ENCODE data around the gene TRAM2. TPM values are rescaled to one million over a fixed set of nuclear protein-coding genes. Genes with fewer than 3 reads are reported as not detected.

Gene TRAM2
- polyA plus RNA-seq, 1 experiment: 134 TPM

GRCh38 chr6:52584203-52584602 is 7.3 kb upstream of the TRAM2 start:
- H3K36me3 ChIP-seq (ENCODE audit: control insufficient read depth, insufficient read depth, low read length): no peaks in the 10 kb centered on the region
- no peak for DNase-seq (ENCODE audit: low read depth)
- POLR2A ChIA-PET: no interaction called here
- no peak for TF ChIP-seq CTCF (IDR thresholded peaks at IDR 0.05; ENCODE audit: insufficient read depth, low read depth, low read length)
- no peaks in the 10 kb centered on the region for H3K27me3 ChIP-seq (ENCODE audit: control insufficient read depth, insufficient read depth, low read length)
- no peak overlapping the region for H3K4me3 ChIP-seq (ENCODE audit: low read depth, low read length)
- CTCF ChIA-PET: no interaction called here

GRCh38 chr6:52582996-52583395 is 6.1 kb upstream of the TRAM2 start:
- Histone ChIP-seq H3K4me3 (ENCODE audit: low read depth, low read length) (no peak overlapping the region), H3K27me3 (ENCODE audit: control insufficient read depth, insufficient read depth, low read length) (no peaks in the 10 kb centered on the region), H3K36me3 (ENCODE audit: control insufficient read depth, insufficient read depth, low read length) (no peaks in the 10 kb centered on the region)
- no peak for TF ChIP-seq CTCF (IDR thresholded peaks at IDR 0.05; ENCODE audit: insufficient read depth, low read depth, low read length)
- ChIA-PET POLR2A (no interaction called here), CTCF (interaction anchor here (1.3 kb wide), 1 partner anchor 10 kb away, joined by 3 read pairs; no protein-coding TSS in a partner anchor)
- DNase-seq (ENCODE audit: low read depth): no peak

DNA sequence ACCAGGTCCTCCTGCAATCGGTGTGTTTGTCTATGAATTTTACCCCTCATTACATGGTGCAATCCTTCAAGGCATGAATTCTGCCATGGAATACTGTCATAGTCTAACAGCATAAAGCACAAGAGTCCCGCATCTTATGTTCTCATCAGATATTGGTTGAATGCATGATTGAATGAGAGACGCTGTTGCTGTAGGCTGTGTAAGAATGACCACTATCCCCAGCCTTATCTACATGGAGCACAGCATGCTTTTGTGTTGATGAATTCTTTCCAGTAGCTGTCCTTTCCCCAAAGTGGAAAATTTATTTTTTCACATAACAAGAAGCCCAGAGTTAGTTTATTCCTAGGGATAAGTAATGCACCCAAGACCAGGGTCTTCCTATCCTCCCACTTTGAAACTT is 5.6 kb upstream of the TRAM2 start:
- Histone ChIP-seq H3K27me3 (ENCODE audit: control insufficient read depth, insufficient read depth, low read length) (no peaks in the 10 kb centered on the region), H3K36me3 (ENCODE audit: control insufficient read depth, insufficient read depth, low read length) (no peaks in the 10 kb centered on the region), H3K4me3 (ENCODE audit: low read depth, low read length) (no peak overlapping the region)
- no peak for DNase-seq (ENCODE audit: low read depth)
- POLR2A ChIA-PET: no interaction called here
- CTCF ChIA-PET: interaction anchor here (1.3 kb wide), 1 partner anchor 10 kb away, joined by 3 read pairs; no protein-coding TSS in a partner anchor
- no peak for TF ChIP-seq CTCF (IDR thresholded peaks at IDR 0.05; ENCODE audit: insufficient read depth, low read depth, low read length)

DNA sequence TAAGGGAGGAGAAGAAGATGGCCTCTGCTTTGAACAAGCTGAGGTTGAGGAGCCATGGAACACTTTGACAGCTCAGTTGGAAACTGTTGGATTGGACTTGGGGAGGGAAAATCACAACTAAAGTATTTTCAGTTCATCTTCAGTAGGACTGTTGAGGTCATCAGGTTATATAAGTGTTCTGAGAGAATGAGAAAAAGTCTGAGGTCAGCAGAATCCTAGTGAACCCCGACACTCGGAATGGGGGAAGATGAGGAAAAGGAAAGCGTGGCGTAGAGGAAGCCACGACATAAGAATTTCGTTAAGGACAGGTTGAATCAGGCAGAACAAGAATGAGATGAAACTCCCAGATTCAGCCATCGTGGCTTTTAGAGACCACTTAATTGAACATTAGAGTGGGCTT is 4.0 kb upstream of the TRAM2 start:
- Histone ChIP-seq H3K36me3 (ENCODE audit: control insufficient read depth, insufficient read depth, low read length) (no peaks in the 10 kb centered on the region), H3K4me3 (ENCODE audit: low read depth, low read length) (no peak overlapping the region), H3K27me3 (ENCODE audit: control insufficient read depth, insufficient read depth, low read length) (no peaks in the 10 kb centered on the region)
- DNase-seq (ENCODE audit: low read depth): no peak
- TF ChIP-seq CTCF (IDR thresholded peaks at IDR 0.05; ENCODE audit: insufficient read depth, low read depth, low read length): no peak
- POLR2A ChIA-PET: no interaction called here
- CTCF ChIA-PET: no interaction called here

GRCh38 chr6:52579006-52579660 is 2.3 kb upstream of the TRAM2 start:
- no peak overlapping the region for H3K4me3 ChIP-seq (ENCODE audit: low read depth, low read length)
- H3K27me3 ChIP-seq (ENCODE audit: control insufficient read depth, insufficient read depth, low read length): no peaks in the 10 kb centered on the region
- no peak for TF ChIP-seq CTCF (IDR thresholded peaks at IDR 0.05; ENCODE audit: insufficient read depth, low read depth, low read length)
- CTCF ChIA-PET: interaction anchor here (0.9 to 5.3 kb wide), 2 partner anchors 73 to 163 kb away, joined by 3 to 24 read pairs; no protein-coding TSS in a partner anchor
- no peak for DNase-seq (ENCODE audit: low read depth)
- no peaks in the 10 kb centered on the region for H3K36me3 ChIP-seq (ENCODE audit: control insufficient read depth, insufficient read depth, low read length)
- POLR2A ChIA-PET: no interaction called here

All from BJ (cell line).